ENCODE results near the gene PTPN11.
"Not testable (repeated sequence)": the region's sequence is repeated elsewhere in the genome, so short reads cannot be mapped to it uniquely, and the experiment has no call there.

Gene PTPN11

DNA sequence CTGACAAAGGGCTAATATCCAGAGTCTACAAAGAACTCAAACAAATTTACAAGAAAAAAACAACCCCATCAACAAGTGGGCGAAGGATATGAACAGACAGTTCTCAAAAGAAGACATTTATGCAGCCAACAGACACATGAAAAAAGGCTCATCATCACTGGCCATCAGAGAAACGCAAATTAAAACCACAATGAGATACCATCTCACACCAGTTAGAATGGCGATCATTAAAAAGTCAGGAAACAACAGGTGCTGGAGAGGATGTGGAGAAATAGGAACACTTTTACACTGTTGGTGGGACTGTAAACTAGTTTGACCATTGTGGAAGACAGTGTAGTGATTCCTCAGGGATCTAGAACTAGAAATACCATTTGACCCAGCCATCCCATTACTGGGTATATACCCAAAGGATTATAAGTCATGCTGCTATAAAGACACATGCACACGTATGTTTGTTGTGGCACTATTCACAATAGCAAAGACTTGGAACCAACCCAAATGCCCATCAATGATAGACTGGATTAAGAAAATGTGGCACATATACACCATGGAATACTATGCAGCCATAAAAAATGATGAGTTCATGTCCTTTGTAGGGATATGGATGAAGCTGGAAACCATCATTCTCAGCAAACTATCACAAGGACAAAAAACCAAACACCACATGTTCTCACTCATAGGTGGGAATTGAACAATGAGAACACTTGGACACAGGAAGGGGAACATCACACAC, 28.7 kb upstream of the PTPN11 start:
- not testable (repeated sequence) for H3K27me3 ChIP-seq (ENCODE audit: control insufficient read depth, insufficient read depth, low read length); H3K9ac ChIP-seq (ENCODE audit: low read depth, low read length); H3K4me1 ChIP-seq (ENCODE audit: control insufficient read depth, insufficient read depth, low read length); H3K9me3 ChIP-seq (ENCODE audit: control insufficient read depth, insufficient read depth, low read length); H3K36me3 ChIP-seq (ENCODE audit: control insufficient read depth, insufficient read depth, low read length); H3K4me3 ChIP-seq (ENCODE audit: low read depth, low read length)

DNA sequence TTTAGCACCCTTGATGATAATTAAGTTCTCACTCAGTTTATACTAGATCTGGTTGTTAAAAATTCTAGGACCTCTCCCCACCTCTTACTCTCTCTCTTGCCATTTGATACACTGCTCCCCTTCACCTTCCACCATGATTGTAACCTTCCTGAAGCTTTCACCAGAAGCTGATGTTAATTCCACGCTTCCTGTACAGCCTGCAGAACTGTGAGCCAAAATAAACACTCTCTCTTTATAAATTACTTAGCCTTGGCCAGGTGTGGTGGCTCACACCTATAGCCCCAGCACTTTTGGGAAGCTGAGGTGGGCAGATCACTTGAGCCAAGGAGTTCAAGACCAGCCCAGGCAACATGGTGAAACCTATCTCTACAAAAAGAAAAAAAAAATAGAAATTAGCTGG, 25.4 kb upstream of the PTPN11 start:
- no peaks in the 10 kb centered on the region for H3K27me3 ChIP-seq (ENCODE audit: control insufficient read depth, insufficient read depth, low read length)
- no peaks in the 10 kb centered on the region for H3K9me3 ChIP-seq (ENCODE audit: control insufficient read depth, insufficient read depth, low read length)
- H3K36me3 ChIP-seq (ENCODE audit: control insufficient read depth, insufficient read depth, low read length) = no peaks in the 10 kb centered on the region
- no peaks in the 10 kb centered on the region for H3K4me1 ChIP-seq (ENCODE audit: control insufficient read depth, insufficient read depth, low read length)
- no peak overlapping the region for H3K9ac ChIP-seq (ENCODE audit: low read depth, low read length)
- no peak overlapping the region for H3K4me3 ChIP-seq (ENCODE audit: low read depth, low read length)

DNA sequence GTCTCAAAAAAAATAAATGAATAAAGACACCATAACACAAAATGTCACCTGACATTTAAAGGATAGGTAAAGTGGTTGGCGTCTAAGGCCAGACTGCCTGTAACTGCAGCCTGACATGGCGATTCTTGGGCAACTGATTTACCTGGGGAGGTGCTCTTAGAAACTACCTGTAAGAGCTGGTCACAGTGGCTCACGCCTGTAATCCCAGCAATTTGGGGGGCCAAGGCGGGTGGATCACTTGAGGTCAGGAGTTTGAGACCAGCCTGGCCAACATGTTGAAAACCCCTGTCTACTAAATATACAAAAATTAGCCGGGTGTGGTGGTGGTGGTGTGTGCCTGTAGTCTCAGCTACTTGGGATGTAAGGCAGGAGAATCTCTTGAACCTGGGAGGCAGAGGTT, 17.7 kb upstream of the PTPN11 start:
- H3K36me3 ChIP-seq (ENCODE audit: control insufficient read depth, insufficient read depth, low read length) = peaks cover 14% of the 10 kb centered on the region
- no peaks in the 10 kb centered on the region for H3K4me1 ChIP-seq (ENCODE audit: control insufficient read depth, insufficient read depth, low read length)
- H3K9ac ChIP-seq (ENCODE audit: low read depth, low read length) = no peak overlapping the region
- no peaks in the 10 kb centered on the region for H3K9me3 ChIP-seq (ENCODE audit: control insufficient read depth, insufficient read depth, low read length)
- H3K27me3 ChIP-seq (ENCODE audit: control insufficient read depth, insufficient read depth, low read length) = no peaks in the 10 kb centered on the region
- H3K4me3 ChIP-seq (ENCODE audit: low read depth, low read length) = no peak overlapping the region

DNA sequence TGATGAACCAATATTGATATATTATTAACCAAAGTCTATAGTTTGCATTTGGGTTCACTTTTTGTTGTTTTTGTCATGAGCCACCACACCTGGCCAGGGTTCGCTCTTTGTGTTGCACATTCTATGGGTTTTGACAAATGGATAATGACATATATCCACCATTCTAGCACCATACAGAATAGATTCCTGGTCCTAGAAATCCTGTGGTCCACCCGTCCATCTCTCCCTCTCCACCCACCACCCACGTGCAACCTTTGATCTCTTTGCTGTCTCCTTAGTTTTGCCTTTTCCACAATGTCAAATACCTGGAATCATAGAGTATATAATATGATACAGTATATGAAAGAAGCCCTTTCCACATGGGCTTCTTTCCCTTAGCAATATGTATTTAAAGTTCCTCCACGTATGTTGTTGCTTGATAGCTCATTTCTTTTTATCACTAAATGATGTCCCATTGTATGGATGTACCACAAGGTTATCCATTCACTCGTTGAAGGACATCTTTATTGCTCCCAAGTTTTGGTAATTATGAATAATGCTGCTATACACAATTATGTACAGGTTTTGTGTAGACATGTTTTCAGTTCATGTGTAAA, 16.7 kb upstream of the PTPN11 start:
- Histone ChIP-seq H3K9ac (ENCODE audit: low read depth, low read length) (no peak overlapping the region), H3K36me3 (ENCODE audit: control insufficient read depth, insufficient read depth, low read length) (peaks cover 21% of the 10 kb centered on the region), H3K4me3 (ENCODE audit: low read depth, low read length) (no peak overlapping the region), H3K4me1 (ENCODE audit: control insufficient read depth, insufficient read depth, low read length) (no peaks in the 10 kb centered on the region), H3K9me3 (ENCODE audit: control insufficient read depth, insufficient read depth, low read length) (no peaks in the 10 kb centered on the region), H3K27me3 (ENCODE audit: control insufficient read depth, insufficient read depth, low read length) (no peaks in the 10 kb centered on the region)

DNA sequence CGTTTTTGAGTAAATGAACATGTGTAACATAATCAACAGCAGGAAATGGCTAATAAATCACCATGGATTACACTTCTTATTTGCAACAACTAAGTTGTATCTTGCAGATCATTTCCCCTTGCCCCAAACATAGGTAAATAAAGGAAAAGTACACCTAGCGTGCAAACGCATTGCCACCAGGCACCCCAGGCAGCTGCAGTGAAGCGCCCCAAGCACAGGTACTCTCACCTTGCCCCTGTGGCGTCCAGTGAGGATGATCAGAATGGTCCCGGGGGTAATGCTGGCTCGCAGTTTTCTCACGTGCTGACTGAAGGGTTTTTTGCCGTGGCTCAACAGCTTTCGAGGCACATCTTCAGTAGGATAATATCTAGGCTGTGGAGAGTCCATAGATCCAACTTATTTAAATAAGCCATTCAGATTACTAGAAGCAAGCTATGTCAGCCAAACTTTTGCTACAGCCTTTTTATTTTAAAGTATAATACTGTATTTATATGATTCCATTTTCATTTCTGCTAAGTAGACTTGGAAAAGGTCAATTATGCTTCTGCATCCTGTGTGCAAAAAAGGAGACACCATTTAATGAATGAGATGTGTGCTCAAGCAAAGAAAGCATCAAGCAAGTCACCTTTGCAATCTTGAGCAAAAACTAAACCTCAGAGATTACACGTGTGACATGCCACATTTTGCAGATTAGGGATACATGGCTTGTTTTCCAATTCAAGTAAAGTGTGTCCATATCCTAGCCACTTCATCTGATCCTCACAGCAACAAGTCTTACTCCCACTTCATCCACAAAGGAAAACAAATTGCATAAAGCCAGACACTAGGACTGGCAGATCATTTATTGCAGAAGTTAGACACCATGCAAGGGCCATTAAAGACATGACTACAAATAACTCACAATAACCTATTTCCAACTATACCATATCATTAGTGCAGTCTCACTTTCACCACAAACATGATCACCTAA, 11.9 kb upstream of the PTPN11 start:
- H3K9me3 ChIP-seq (ENCODE audit: control insufficient read depth, insufficient read depth, low read length) = no peaks in the 10 kb centered on the region
- no peak overlapping the region for H3K9ac ChIP-seq (ENCODE audit: low read depth, low read length)
- H3K27me3 ChIP-seq (ENCODE audit: control insufficient read depth, insufficient read depth, low read length) = no peaks in the 10 kb centered on the region
- peak overlapping the region; percentile 99 for H3K4me3 ChIP-seq (ENCODE audit: low read depth, low read length)
- H3K36me3 ChIP-seq (ENCODE audit: control insufficient read depth, insufficient read depth, low read length) = peaks cover 29% of the 10 kb centered on the region
- H3K4me1 ChIP-seq (ENCODE audit: control insufficient read depth, insufficient read depth, low read length) = no peaks in the 10 kb centered on the region

DNA sequence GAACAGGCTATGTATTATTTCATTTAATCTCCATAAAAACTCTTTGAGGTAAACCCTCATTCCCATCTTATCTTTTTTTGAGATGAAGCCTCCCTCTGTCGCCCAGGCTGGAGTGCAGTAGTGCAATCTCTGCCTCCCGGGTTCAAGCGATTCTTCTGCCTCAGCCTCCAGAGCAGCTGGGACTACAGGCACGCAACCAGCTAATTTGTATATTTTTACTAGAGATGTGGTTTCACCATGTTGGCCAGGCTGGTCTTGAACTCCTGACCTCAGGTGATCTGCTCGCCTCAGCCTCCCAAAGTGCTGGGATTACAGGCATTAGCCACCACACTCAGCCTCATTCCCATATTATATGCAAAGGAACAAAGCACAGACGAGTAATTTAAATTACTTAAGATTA, 11.1 kb upstream of the PTPN11 start:
- not testable (repeated sequence) for H3K27me3 ChIP-seq (ENCODE audit: control insufficient read depth, insufficient read depth, low read length); H3K9me3 ChIP-seq (ENCODE audit: control insufficient read depth, insufficient read depth, low read length); H3K9ac ChIP-seq (ENCODE audit: low read depth, low read length); H3K4me1 ChIP-seq (ENCODE audit: control insufficient read depth, insufficient read depth, low read length)
- Histone ChIP-seq H3K4me3 (ENCODE audit: low read depth, low read length) (peak overlapping the region; percentile 99), H3K36me3 (ENCODE audit: control insufficient read depth, insufficient read depth, low read length) (peaks cover 29% of the 10 kb centered on the region)

DNA sequence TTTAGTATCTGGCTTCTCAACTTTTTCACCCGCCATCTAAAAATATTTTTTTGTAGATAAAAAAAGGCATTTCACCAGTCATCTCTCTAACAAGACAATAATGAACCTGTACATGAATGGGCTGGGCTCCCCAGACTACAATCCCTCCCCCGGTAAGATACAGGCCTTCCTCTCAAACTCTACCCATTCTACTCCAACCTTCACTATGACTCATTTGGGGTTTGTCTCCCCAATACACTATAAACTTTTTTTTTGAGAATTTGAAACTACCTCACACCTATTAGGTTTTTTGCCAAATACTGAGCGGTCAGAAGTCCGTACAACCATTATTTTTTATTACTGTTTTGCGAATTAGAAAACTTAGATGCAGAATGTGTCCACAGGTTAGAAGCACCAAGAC, 10.1 kb upstream of the PTPN11 start:
- Histone ChIP-seq H3K36me3 (ENCODE audit: control insufficient read depth, insufficient read depth, low read length) (peaks cover 29% of the 10 kb centered on the region), H3K9me3 (ENCODE audit: control insufficient read depth, insufficient read depth, low read length) (no peaks in the 10 kb centered on the region), H3K4me3 (ENCODE audit: low read depth, low read length) (peak overlapping the region; percentile 99), H3K9ac (ENCODE audit: low read depth, low read length) (peak overlapping the region; percentile 100), H3K4me1 (ENCODE audit: control insufficient read depth, insufficient read depth, low read length) (no peaks in the 10 kb centered on the region), H3K27me3 (ENCODE audit: control insufficient read depth, insufficient read depth, low read length) (no peaks in the 10 kb centered on the region)

DNA sequence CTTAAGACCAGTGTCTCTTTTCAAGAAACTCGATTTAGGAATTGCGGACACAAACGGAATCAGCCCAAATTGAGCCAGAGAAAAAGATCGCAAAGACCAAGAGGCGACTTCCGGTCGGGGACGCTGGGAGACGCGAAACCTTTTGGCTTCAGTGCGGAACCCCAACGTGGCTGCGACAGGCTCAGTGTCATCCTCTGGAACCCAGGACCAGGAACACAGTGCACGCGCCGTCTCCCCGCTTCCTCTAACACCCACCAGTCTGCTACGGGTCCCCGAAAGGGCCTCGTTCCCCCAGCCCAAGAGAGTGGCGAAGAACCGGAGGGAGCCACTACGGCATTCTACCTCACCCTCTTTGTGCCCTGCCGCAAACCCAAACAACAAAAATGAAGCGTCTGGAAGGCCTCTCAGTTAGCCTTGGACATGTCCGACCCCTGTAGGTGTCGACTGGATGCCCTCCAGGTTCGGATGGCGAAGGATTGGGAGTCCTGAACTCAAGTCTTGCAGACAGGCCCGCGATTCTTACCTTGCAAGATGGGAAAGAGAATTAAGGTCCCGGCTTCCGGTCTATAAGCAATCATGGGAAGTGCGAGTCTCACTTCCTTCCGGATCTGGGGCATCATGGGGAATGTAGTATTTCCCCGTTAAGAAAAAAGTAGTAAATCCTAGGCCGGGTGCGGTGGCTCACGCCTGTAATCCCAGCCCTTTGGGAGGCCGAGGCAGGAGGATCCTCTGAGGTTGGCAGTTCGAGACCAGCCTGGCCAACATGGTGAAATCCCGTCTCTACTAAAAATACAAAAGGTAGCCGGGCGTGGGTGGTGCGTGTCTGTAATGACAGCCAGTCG, 9.5 kb upstream of the PTPN11 start, which contains the start of gene RPL6:
Gene RPL6 (minus strand): TSS at position 542 of the 842 bp plus-strand sequence. CDS start 949 bp downstream, outside the sequence.
- H3K9ac ChIP-seq (ENCODE audit: low read depth, low read length) = peak within 1 kb of the TSS; percentile 100
- H3K36me3 ChIP-seq (ENCODE audit: control insufficient read depth, insufficient read depth, low read length) = peaks cover 29% of the 10 kb centered on the region
- H3K9me3 ChIP-seq (ENCODE audit: control insufficient read depth, insufficient read depth, low read length) = no peaks in the 10 kb centered on the region
- H3K27me3 ChIP-seq (ENCODE audit: control insufficient read depth, insufficient read depth, low read length) = no peaks in the 10 kb centered on the region
- peak within 1 kb of the TSS; percentile 99 for H3K4me3 ChIP-seq (ENCODE audit: low read depth, low read length)
- H3K4me1 ChIP-seq (ENCODE audit: control insufficient read depth, insufficient read depth, low read length) = no peaks in the 10 kb centered on the region

DNA sequence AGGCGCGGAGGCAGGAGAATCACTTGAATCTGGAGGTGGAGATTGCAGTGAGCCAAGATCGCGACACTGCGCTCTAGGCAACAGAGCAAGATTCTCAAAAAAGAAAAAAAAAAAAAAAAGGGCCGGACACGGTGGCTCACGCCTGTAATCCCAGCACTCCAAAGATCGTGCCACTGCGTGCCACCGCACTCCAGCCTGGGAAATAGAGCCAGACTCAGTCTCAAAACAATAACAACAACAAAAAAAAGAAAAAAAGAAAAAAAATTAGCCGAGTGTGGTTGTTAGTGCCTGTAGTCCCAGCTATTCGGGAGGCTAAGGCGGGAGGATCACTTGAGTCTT, 8.9 kb upstream of the PTPN11 start:
- H3K9me3 ChIP-seq (ENCODE audit: control insufficient read depth, insufficient read depth, low read length) = no peaks in the 10 kb centered on the region
- no peaks in the 10 kb centered on the region for H3K4me1 ChIP-seq (ENCODE audit: control insufficient read depth, insufficient read depth, low read length)
- H3K27me3 ChIP-seq (ENCODE audit: control insufficient read depth, insufficient read depth, low read length) = no peaks in the 10 kb centered on the region
- H3K4me3 ChIP-seq (ENCODE audit: low read depth, low read length) = no peak overlapping the region
- H3K9ac ChIP-seq (ENCODE audit: low read depth, low read length) = no peak overlapping the region
- H3K36me3 ChIP-seq (ENCODE audit: control insufficient read depth, insufficient read depth, low read length) = peaks cover 25% of the 10 kb centered on the region

DNA sequence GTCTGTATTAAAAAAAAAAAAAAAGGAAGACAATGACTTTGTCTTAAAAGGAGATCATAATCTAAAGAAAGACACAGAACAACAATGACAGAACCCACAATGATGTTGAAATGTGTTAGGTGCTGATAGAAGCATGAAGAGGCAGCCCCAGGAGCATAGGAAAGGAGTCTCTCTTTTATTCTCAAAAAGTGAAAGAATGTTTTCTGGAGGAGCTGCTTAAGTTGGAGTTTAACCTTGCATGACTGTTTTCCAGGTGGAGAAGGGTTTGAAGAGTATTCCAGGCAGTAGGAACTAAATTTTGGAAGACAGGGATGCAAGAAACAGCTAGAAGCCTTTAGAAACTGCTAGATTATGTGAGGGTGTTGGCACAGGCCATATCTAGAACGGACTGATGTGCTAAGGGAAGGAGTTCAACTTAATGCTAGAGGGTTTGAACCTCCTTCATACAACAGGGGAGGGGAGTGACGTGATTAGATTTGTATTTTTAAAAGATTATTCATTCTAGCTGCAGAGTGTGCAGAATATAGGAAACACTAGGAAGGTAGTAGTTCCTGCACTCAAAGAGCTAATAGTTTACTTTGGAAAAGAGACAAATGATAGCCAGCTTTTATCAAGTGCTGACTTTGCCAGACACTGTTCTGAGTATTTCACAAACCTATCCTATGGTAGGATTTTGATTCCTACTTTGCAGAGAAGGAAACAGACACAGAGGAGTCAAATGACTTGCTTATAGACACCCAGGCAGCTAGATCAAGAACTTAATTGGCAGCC, 4.7 kb upstream of the PTPN11 start:
- no peaks in the 10 kb centered on the region for H3K9me3 ChIP-seq (ENCODE audit: control insufficient read depth, insufficient read depth, low read length)
- H3K27me3 ChIP-seq (ENCODE audit: control insufficient read depth, insufficient read depth, low read length) = no peaks in the 10 kb centered on the region
- H3K36me3 ChIP-seq (ENCODE audit: control insufficient read depth, insufficient read depth, low read length) = no peaks in the 10 kb centered on the region
- H3K9ac ChIP-seq (ENCODE audit: low read depth, low read length) = no peak overlapping the region
- no peak overlapping the region for H3K4me3 ChIP-seq (ENCODE audit: low read depth, low read length)
- H3K4me1 ChIP-seq (ENCODE audit: control insufficient read depth, insufficient read depth, low read length) = no peaks in the 10 kb centered on the region

DNA sequence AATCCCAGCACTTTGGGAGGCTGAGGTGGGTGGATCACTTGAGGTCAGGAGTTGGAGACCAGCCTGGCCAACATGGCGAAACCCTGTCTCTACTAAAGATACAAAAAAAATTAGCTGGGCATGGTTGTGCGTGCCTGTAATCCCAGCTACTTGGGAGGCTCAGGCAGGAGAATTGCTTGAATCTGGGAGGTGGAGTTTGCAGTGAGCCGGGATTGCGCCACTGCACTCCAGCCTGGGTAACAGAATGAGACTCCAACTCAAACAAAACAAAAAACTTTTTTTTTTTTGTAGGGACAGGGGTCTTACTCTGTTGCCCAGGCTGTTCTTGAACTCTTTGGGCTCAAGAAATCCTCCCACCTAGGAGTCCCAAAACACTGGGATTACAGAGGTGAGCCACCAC, 3.3 kb upstream of the PTPN11 start:
- not testable (repeated sequence) for H3K9ac ChIP-seq (ENCODE audit: low read depth, low read length); H3K4me1 ChIP-seq (ENCODE audit: control insufficient read depth, insufficient read depth, low read length); H3K9me3 ChIP-seq (ENCODE audit: control insufficient read depth, insufficient read depth, low read length); H3K27me3 ChIP-seq (ENCODE audit: control insufficient read depth, insufficient read depth, low read length); H3K4me3 ChIP-seq (ENCODE audit: low read depth, low read length); H3K36me3 ChIP-seq (ENCODE audit: control insufficient read depth, insufficient read depth, low read length)
